Adipocyte (in vitro differentiated cells): ENCODE data around the gene ISYNA1.
"Not testable (repeated sequence)": the region's sequence is repeated elsewhere in the genome, so short reads cannot be mapped to it uniquely, and the experiment has no call there.

Experiments used
- DNase-seq: peaks from one replicate; pipeline ENCODE4 v3.0.0-alpha.2; 2015; ENCODE audit warnings: low read depth
- H3K27me3 ChIP-seq: replicated peaks from 2 replicates; pipeline ENCODE4 v1.7.0; 2013; ENCODE audit warnings: mild to moderate bottlenecking, low read length, moderate library complexity; ENCODE audit not compliant: control insufficient read depth, insufficient read depth
- H3K36me3 ChIP-seq: 2 replicates; pipeline ENCODE4 v1.7.0; 2013; ENCODE audit warnings: low read length, mild to moderate bottlenecking, moderate library complexity; ENCODE audit not compliant: control insufficient read depth, insufficient read depth, severe bottlenecking
- H3K4me1 ChIP-seq: 2 replicates; pipeline ENCODE4 v1.7.0; 2013; ENCODE audit warnings: mild to moderate bottlenecking, low read length, moderate library complexity; ENCODE audit not compliant: control insufficient read depth, insufficient read depth
- H3K4me3 ChIP-seq: 2 replicates; pipeline ENCODE4 v1.7.0; 2013; ENCODE audit warnings: mild to moderate bottlenecking, low read length, moderate library complexity
- H3K9ac ChIP-seq: 2 replicates; pipeline ENCODE4 v1.7.0; 2013; ENCODE audit warnings: mild to moderate bottlenecking, low read length, moderate library complexity
- H3K9me3 ChIP-seq: 2 replicates; pipeline ENCODE4 v1.7.0; 2013; ENCODE audit warnings: mild to moderate bottlenecking, low read length, moderate library complexity; ENCODE audit not compliant: control insufficient read depth

The ISYNA1 gene

GRCh38 chr19:18406749-18407148 is 31.2 kb downstream of the ISYNA1 start:
- DNase-seq, result no peak
- Histone ChIP-seq H3K9ac (no peak overlapping the region), H3K27me3 (no peaks in the 10 kb centered on the region)

DNA sequence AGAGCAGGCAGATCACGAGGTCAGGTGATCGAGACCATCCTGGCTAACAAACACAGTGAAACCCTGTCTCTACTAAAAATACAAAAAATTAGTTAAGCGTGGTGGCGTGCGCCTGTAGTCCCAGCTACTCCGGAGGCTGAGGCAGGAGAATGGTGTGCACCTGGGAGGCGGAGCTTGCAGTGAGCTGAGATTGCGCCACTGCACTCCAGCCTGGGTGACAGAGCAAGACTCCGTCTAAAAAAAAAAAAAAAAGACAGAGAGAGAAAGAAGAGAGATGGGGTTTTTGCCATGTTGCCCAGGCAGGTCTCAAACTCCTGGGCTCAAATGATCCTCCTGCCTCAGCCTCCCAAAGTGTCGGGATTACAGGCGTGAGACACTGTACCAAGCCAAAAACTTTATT is 32.2 kb downstream of the ISYNA1 start:
- H3K4me1 ChIP-seq, H3K4me3 ChIP-seq, H3K36me3 ChIP-seq, H3K27me3 ChIP-seq, DNase-seq, H3K9ac ChIP-seq, H3K9me3 ChIP-seq: not testable (repeated sequence)

More at GRCh38 chr19:18406749-18407148, 31.2 kb downstream of the ISYNA1 start:
- no peaks in the 10 kb centered on the region for H3K36me3 ChIP-seq
- H3K4me1 ChIP-seq, result peaks cover 3% of the 10 kb centered on the region
- H3K9me3 ChIP-seq, result no peaks in the 10 kb centered on the region
- no peak overlapping the region for H3K4me3 ChIP-seq

GRCh38 chr19:18402455-18403248 is 35.3 kb downstream of the ISYNA1 start:
- not testable (repeated sequence) for H3K27me3 ChIP-seq, H3K4me3 ChIP-seq, H3K9me3 ChIP-seq

GRCh38 chr19:18401580-18402112 is 36.3 kb downstream of the ISYNA1 start:
- H3K4me1 ChIP-seq, result peaks cover 7% of the 10 kb centered on the region
- peak; percentile 67 for DNase-seq
- no peaks in the 10 kb centered on the region for H3K9me3 ChIP-seq
- H3K27me3 ChIP-seq, result peaks cover 7% of the 10 kb centered on the region
- H3K9ac ChIP-seq, result no peak overlapping the region
- no peak overlapping the region for H3K4me3 ChIP-seq
- H3K36me3 ChIP-seq, result no peaks in the 10 kb centered on the region

More at GRCh38 chr19:18402455-18403248, 35.3 kb downstream of the ISYNA1 start:
- not testable (repeated sequence) for H3K9ac ChIP-seq, H3K4me1 ChIP-seq, H3K36me3 ChIP-seq, DNase-seq

DNA sequence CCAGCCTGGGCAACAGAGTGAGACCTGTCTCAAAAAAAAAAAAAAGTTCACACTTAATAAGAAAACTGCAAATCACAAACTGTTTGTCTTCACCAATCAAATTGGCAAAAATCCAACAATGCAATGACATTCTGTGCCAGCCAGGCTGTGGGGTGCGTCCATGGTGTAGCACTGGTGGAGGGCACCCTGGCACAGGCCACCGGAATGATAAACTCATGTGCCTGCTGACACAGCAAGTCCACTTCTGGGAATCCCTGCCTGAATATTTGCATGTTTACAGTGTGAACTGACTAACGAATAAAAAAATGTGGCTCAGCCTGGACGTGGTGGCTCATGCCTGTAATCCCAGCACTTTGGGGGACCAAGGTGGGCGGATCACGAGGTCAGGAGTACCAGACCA is 38.9 kb downstream of the ISYNA1 start:
- peaks cover 7% of the 10 kb centered on the region for H3K4me1 ChIP-seq
- DNase-seq, result peak; percentile 50
- H3K36me3 ChIP-seq, result no peaks in the 10 kb centered on the region
- no peak overlapping the region for H3K9ac ChIP-seq
- H3K4me3 ChIP-seq, result no peak overlapping the region
- peaks cover 7% of the 10 kb centered on the region for H3K27me3 ChIP-seq
- no peaks in the 10 kb centered on the region for H3K9me3 ChIP-seq

DNA sequence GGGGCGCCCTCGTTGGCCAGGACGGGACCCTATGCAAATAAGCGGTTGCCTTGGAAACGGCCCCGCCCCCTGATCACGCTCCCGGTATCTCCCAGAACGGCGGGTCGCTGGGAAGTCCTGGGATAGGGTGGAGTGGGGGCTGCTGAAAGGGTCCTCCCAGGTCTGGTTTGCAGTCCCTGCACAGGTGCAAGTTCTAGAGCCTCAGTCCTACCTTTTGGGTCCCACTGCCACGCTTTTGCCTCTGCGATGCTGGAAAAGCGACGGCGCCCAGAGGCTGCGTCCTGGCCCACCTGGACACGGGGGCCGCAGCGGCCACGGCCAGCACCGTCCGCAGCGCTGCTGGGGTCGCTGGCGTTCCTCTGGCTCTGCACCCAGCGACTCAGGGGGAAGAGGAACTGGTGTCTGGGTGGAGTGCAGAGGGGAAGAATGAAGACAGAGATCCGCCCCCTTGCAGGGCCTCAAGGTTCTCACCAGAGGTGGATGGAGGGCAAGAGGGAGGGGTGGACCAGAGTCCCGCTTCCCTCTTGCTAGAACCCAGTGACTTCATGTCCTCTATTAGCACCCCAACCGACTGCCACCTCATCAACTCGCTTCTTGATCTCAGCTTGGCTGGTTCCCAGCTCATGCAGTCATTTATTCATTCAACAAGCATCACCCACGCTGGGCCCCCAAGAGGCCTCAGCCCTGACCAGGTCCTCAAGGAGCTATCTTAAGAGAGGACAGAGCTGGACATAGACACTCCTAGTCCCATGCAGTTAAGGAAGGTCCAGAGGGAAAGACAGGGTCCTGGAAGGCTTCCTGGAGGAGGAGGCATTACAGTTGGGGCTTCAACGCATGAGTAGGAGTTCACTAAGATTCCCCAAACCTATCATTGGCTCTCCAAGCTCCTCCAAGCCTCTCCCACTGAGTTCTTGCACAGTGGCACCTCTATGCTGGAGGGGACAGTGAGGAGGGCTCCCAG is 40.4 kb downstream of the ISYNA1 start, which contains the start of gene LRRC25:
Gene LRRC25, minus strand, starts transcription at position 381 of the 961 bp plus-strand sequence. CDS start 659 bp downstream, outside the sequence.
- peaks cover 7% of the 10 kb centered on the region for H3K4me1 ChIP-seq
- no peaks in the 10 kb centered on the region for H3K36me3 ChIP-seq
- no peak for DNase-seq
- peaks cover 7% of the 10 kb centered on the region for H3K27me3 ChIP-seq
- no peak within 1 kb of the TSS for H3K4me3 ChIP-seq
- H3K9me3 ChIP-seq, result no peaks in the 10 kb centered on the region
- no peak within 1 kb of the TSS for H3K9ac ChIP-seq

- DNase-seq, result no peak
- peaks cover 7% of the 10 kb centered on the region for H3K4me1 ChIP-seq
- no peak overlapping the region for H3K9ac ChIP-seq
- peaks cover 7% of the 10 kb centered on the region for H3K27me3 ChIP-seq
- no peak overlapping the region for H3K4me3 ChIP-seq
- no peaks in the 10 kb centered on the region for H3K9me3 ChIP-seq
- H3K36me3 ChIP-seq, result no peaks in the 10 kb centered on the region
Measured at GRCh38 chr19:18396471-18397241, 41.3 kb downstream of the ISYNA1 start.

DNA sequence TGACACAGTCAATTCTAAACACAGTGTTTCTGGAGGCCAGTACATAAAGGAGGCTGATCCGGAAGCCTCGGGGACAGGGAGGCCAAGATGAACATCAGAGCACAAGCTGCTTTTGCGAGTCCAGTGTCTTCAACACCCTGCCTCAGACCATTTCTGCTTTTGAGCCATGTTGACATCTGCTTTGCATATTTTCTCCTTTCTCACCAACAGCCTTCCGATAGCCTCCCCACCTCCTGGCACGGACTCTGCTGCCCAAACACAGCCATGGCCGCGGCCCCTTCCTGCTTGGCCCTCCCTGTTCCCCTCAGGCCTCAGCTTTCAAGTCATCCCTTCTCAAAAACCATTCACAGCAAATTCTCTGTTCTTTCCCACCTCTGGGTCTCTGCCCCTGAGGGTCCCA is 44.1 kb downstream of the ISYNA1 start:
- Histone ChIP-seq H3K9ac (no peak overlapping the region), H3K27me3 (peaks cover 7% of the 10 kb centered on the region), H3K4me3 (no peak overlapping the region), H3K36me3 (no peaks in the 10 kb centered on the region), H3K9me3 (no peaks in the 10 kb centered on the region), H3K4me1 (peaks cover 3% of the 10 kb centered on the region)
- DNase-seq, result no peak

GRCh38 chr19:18392926-18393325 is 45.0 kb downstream of the ISYNA1 start:
- no peak for DNase-seq
- Histone ChIP-seq H3K4me1 (peaks cover 3% of the 10 kb centered on the region), H3K9me3 (no peaks in the 10 kb centered on the region), H3K27me3 (peaks cover 5% of the 10 kb centered on the region), H3K4me3 (no peak overlapping the region), H3K36me3 (no peaks in the 10 kb centered on the region), H3K9ac (no peak overlapping the region)

DNA sequence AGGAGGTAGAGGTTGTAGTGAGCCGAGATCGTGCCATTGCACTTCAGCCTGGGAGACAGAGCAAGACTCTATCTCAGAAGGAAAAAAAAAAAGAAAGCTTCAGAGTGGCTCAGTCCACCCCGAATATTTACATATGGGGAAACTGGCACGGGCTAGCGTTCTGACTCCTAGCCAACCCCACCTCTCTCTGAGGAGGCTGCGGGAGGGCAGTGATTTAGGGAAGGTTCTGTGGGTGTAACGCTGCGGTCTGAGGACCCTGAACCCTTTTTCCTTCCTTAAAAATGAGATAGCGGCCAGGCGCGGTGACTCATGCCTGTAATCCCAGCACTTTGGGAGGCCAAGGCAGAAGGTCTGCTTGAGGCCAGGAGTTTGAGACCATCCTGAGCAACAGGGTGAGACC is 45.5 kb downstream of the ISYNA1 start:
- peaks cover under 1% of the 10 kb centered on the region for H3K27me3 ChIP-seq
- H3K4me1 ChIP-seq, result peaks cover 3% of the 10 kb centered on the region
- no peak overlapping the region for H3K4me3 ChIP-seq
- DNase-seq, result no peak
- no peaks in the 10 kb centered on the region for H3K9me3 ChIP-seq
- H3K9ac ChIP-seq, result no peak overlapping the region
- no peaks in the 10 kb centered on the region for H3K36me3 ChIP-seq
